H9 (cell line): ENCODE measurements around the gene SOX1. TPM values are rescaled to one million over a fixed set of nuclear protein-coding genes. Genes with fewer than 3 reads are reported as not detected.

ENCODE experiments used
- DNase-seq: peaks from one replicate; pipeline ENCODE4 v3.0.0-alpha.2; 2017
- H2AFZ ChIP-seq: one replicate; pipeline ENCODE4 v1.6.1; 2013; ENCODE audit warnings: mild to moderate bottlenecking, low read length, control low read depth, moderate library complexity
- H2AK5ac ChIP-seq: 2 replicates; pipeline ENCODE4 v1.6.1; 2013; ENCODE audit warnings: low read length, control low read depth, mixed read lengths; ENCODE audit not compliant: insufficient read length
- H2BK120ac ChIP-seq: one replicate; pipeline ENCODE4 v1.6.1; 2013; ENCODE audit warnings: low read depth, mild to moderate bottlenecking, low read length, control low read depth, inconsistent platforms; ENCODE audit not compliant: poor library complexity, severe bottlenecking
- H2BK12ac ChIP-seq: 2 replicates; pipeline ENCODE4 v1.6.1; 2013; ENCODE audit warnings: low read length, control low read depth, mixed read lengths, low read depth; ENCODE audit not compliant: insufficient read length
- H2BK15ac ChIP-seq: 2 replicates; pipeline ENCODE4 v1.6.1; 2013; ENCODE audit warnings: low read depth, low read length, control low read depth
- H2BK20ac ChIP-seq: one replicate; pipeline ENCODE4 v1.6.1; 2013; ENCODE audit warnings: low read depth, mild to moderate bottlenecking, low read length, control low read depth, inconsistent platforms; ENCODE audit not compliant: poor library complexity, severe bottlenecking
- H2BK5ac ChIP-seq: 2 replicates; pipeline ENCODE4 v1.6.1; 2013; ENCODE audit warnings: low read length, control low read depth, mixed read lengths; ENCODE audit not compliant: insufficient read length
- H3K14ac ChIP-seq: 2 replicates; pipeline ENCODE4 v1.6.1; 2013; ENCODE audit warnings: low read length, control low read depth; ENCODE audit not compliant: insufficient read depth
- H3K18ac ChIP-seq: 2 replicates; pipeline ENCODE4 v1.6.1; 2013; ENCODE audit warnings: low read depth, mild to moderate bottlenecking, mixed read lengths, low read length, control low read depth; ENCODE audit not compliant: insufficient read length
- H3K23ac ChIP-seq: 2 replicates; pipeline ENCODE4 v1.6.1; 2013; ENCODE audit warnings: low read length, control low read depth, mixed read lengths, low read depth; ENCODE audit not compliant: insufficient read length
- H3K23me2 ChIP-seq: 2 replicates; pipeline ENCODE4 v1.6.1; 2013; ENCODE audit warnings: low read depth, mild to moderate bottlenecking, mixed read lengths, low read length, control low read depth; ENCODE audit not compliant: insufficient read length, poor library complexity, severe bottlenecking
- H3K27ac ChIP-seq: 2 replicates; pipeline ENCODE4 v1.5.1; 2013; ENCODE audit warnings: low read length, control low read depth, mixed read lengths, low read depth; ENCODE audit not compliant: insufficient read length
- H3K27me3 ChIP-seq: 2 replicates; pipeline ENCODE4 v1.6.1; 2013; ENCODE audit warnings: low read length, control low read depth, inconsistent platforms; ENCODE audit not compliant: insufficient read depth
- H3K4ac ChIP-seq: 2 replicates; pipeline ENCODE4 v1.6.1; 2013; ENCODE audit warnings: low read depth, mild to moderate bottlenecking, control low read depth, inconsistent platforms, low read length, moderate library complexity
- H3K4me1 ChIP-seq: 2 replicates; pipeline ENCODE4 v1.6.1; 2013; ENCODE audit warnings: low read length, control low read depth, inconsistent platforms; ENCODE audit not compliant: insufficient read depth
- H3K4me2 ChIP-seq: 2 replicates; pipeline ENCODE4 v1.6.1; 2013; ENCODE audit warnings: low read length, control low read depth, mixed read lengths; ENCODE audit not compliant: insufficient read length, insufficient read depth
- H3K56ac ChIP-seq: 2 replicates; pipeline ENCODE4 v1.6.1; 2013; ENCODE audit warnings: low read depth, mild to moderate bottlenecking, mixed read lengths, low read length, control low read depth; ENCODE audit not compliant: insufficient read length
- H3K79me1 ChIP-seq: 2 replicates; pipeline ENCODE4 v1.6.1; 2013; ENCODE audit warnings: low read depth, mild to moderate bottlenecking, moderate library complexity, low read length, control low read depth, inconsistent platforms; ENCODE audit not compliant: insufficient read depth, poor library complexity, severe bottlenecking
- H3K79me2 ChIP-seq: 2 replicates; pipeline ENCODE4 v1.6.1; 2013; ENCODE audit warnings: low read length, control low read depth, inconsistent platforms; ENCODE audit not compliant: insufficient read depth
- H3K9ac ChIP-seq: 2 replicates; pipeline ENCODE4 v1.6.1; 2013; ENCODE audit warnings: low read length, control low read depth, mixed read lengths; ENCODE audit not compliant: insufficient read length; ENCODE audit errors: extremely low read depth
- H3K9me3 ChIP-seq: one replicate; pipeline ENCODE4 v1.6.1; 2013; ENCODE audit warnings: low read depth, low read length, inconsistent platforms; ENCODE audit not compliant: control insufficient read depth
- H3T11ph ChIP-seq: one replicate; pipeline ENCODE4 v1.6.1; 2013; ENCODE audit warnings: mild to moderate bottlenecking, low read length, control low read depth, inconsistent platforms
- H4K20me1 ChIP-seq: one replicate; pipeline ENCODE4 v1.6.1; 2013; ENCODE audit not compliant: control insufficient read depth, insufficient read length, insufficient read depth
- H4K5ac ChIP-seq: 2 replicates; pipeline ENCODE4 v1.6.1; 2013; ENCODE audit warnings: low read depth, mild to moderate bottlenecking, mixed read lengths, low read length, control low read depth; ENCODE audit not compliant: insufficient read length
- H4K8ac ChIP-seq: replicated peaks from 2 replicates; pipeline ENCODE4 v1.6.1; 2013; ENCODE audit warnings: low read length, control low read depth, mixed read lengths, low read depth; ENCODE audit not compliant: insufficient read length
- H4K91ac ChIP-seq: 2 replicates; pipeline ENCODE4 v1.6.1; 2013; ENCODE audit warnings: low read depth, mild to moderate bottlenecking, moderate library complexity, mixed read lengths, low read length, control low read depth; ENCODE audit not compliant: insufficient read length
- H3K27ac Mint-ChIP-seq, 3 experiments: 2 replicates in 2 of 3; 3 replicates in 1 of 3; pipeline ENCODE4 v1.8.0; 2020 to 2021; ENCODE audit warnings: mixed read lengths in 3 of 3, mild to moderate bottlenecking in 1 of 3, moderate library complexity in 1 of 3
- H3K27me3 Mint-ChIP-seq: 2 replicates; pipeline ENCODE4 v1.8.0; 2021; ENCODE audit warnings: low read depth, mild to moderate bottlenecking, moderate library complexity, mixed read lengths
- H3K36me3 Mint-ChIP-seq, 3 experiments: 2 replicates in 2 of 3; 3 replicates in 1 of 3; pipeline ENCODE4 v1.8.0; 2020 to 2021; ENCODE audit warnings: low read depth in 3 of 3, mixed read lengths in 3 of 3; ENCODE audit not compliant: insufficient read depth in 1 of 3
- H3K4me1 Mint-ChIP-seq, 2 experiments: 2 replicates each; pipeline ENCODE4 v1.8.0; 2020; ENCODE audit warnings: mixed read lengths in 2 of 2
- H3K4me3 Mint-ChIP-seq, 2 experiments: 2 replicates in 1 of 2; 3 replicates in 1 of 2; pipeline ENCODE4 v1.8.0; 2020 to 2021; ENCODE audit warnings: mild to moderate bottlenecking in 2 of 2, mixed read lengths in 2 of 2, moderate library complexity in 1 of 2
- H3K9me3 Mint-ChIP-seq, 2 experiments: 2 replicates in 1 of 2; 3 replicates in 1 of 2; pipeline ENCODE4 v1.8.0; 2020; ENCODE audit warnings: mild to moderate bottlenecking in 2 of 2, mixed read lengths in 2 of 2, moderate library complexity in 1 of 2
- WGBS: extraction: QIAGEN DNeasy Blood & Tissue Kit; methylation state at CpG from one replicate; pipeline ENCODE4 v1.1.7; 2013; ENCODE audit warnings: missing lambda C conversion rate, low lambda C conversion rate, mixed read lengths; ENCODE audit not compliant: insufficient read length; ENCODE audit errors: extremely low coverage; 5-methylcytosine and 5-hydroxymethylcytosine counted together
- total RNA-seq: library from RNA; stranded (reverse); gene quantifications from 2 replicates; pipeline ENCODE4 v1.2.1, GENCODE V29; 2021
- TF ChIP-seq, protein P1 (sequence below): fragments of 200-600 bp; sonication (generic); conservative IDR thresholded peaks from 3 replicates; pipeline ENCODE4 v1.8.0; 2021; ENCODE audit warnings: antibody characterized with exemption, mild to moderate bottlenecking

SOX1 gene
- total RNA-seq, 1 experiment from 2014 or later = 0.17 TPM

DNA sequence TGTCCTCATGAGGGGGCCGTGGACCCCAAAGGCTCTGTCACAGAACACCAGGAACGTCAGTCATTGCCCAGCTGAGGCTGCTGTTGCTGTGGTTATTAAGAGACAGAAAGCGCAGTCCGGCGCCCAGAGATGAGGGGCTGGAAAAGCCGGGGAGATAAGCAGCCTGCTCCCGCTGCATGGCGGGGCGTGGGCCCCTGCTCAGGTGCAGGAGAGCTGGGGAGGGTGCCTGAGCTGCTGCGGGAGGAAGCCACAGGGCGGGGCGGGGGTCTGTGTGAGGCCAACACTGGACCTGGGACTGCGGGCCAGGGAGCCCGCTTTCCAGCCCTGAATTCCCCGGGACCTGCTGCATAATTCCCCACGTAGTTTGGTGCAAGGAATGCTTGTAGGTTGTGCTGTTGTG is 11.3 kb downstream of the SOX1 start:
- no peaks in the 10 kb centered on the region for H3K9me3 ChIP-seq
- no peak overlapping the region for H3K18ac ChIP-seq
- peak overlapping the region; percentile 3 for H4K8ac ChIP-seq
- no peaks in the 10 kb centered on the region for H3K79me2 ChIP-seq
- H3K27me3 ChIP-seq = peaks cover 34% of the 10 kb centered on the region
- Mint-ChIP-seq H3K4me1 (peaks cover 25 to 29% of the 10 kb centered on the region in 2 experiments), H3K36me3 (no peaks in the 10 kb centered on the region), H3K9me3 (peaks cover 0 to 3% of the 10 kb centered on the region in 2 experiments; a peak in 3 of 5 replicates), H3K27ac (no peak overlapping the region), H3K27me3 (peaks cover 67% of the 10 kb centered on the region), H3K4me3 (no peak overlapping the region)
- no peak overlapping the region for H2BK12ac ChIP-seq
- TF ChIP-seq, protein P1, sequence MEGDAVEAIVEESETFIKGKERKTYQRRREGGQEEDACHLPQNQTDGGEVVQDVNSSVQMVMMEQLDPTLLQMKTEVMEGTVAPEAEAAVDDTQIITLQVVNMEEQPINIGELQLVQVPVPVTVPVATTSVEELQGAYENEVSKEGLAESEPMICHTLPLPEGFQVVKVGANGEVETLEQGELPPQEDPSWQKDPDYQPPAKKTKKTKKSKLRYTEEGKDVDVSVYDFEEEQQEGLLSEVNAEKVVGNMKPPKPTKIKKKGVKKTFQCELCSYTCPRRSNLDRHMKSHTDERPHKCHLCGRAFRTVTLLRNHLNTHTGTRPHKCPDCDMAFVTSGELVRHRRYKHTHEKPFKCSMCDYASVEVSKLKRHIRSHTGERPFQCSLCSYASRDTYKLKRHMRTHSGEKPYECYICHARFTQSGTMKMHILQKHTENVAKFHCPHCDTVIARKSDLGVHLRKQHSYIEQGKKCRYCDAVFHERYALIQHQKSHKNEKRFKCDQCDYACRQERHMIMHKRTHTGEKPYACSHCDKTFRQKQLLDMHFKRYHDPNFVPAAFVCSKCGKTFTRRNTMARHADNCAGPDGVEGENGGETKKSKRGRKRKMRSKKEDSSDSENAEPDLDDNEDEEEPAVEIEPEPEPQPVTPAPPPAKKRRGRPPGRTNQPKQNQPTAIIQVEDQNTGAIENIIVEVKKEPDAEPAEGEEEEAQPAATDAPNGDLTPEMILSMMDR = no peak
- no peak overlapping the region for H2BK5ac ChIP-seq
- no peak overlapping the region for H2BK120ac ChIP-seq
- H4K91ac ChIP-seq = no peak overlapping the region
- no peak overlapping the region for H3K56ac ChIP-seq
- H3K27ac ChIP-seq = no peak overlapping the region
- no peak overlapping the region for H3K14ac ChIP-seq
- H3K23me2 ChIP-seq = no peaks in the 10 kb centered on the region
- peaks cover 6% of the 10 kb centered on the region; the same call in 1 of the 2 replicates for H3K4me1 ChIP-seq
- H3K4me2 ChIP-seq = no peak overlapping the region
- no CpG with 5 or more reads among the region's 16 CpGs for WGBS
- no peak overlapping the region for H3T11ph ChIP-seq
- H2AFZ ChIP-seq = no peak overlapping the region
- H3K9ac ChIP-seq = no peak overlapping the region
- H3K23ac ChIP-seq = no peak overlapping the region
- H4K5ac ChIP-seq = no peak overlapping the region
- H3K4ac ChIP-seq = no peak overlapping the region
- no peaks in the 10 kb centered on the region for H4K20me1 ChIP-seq
- DNase-seq = no peak
- no peak overlapping the region for H2AK5ac ChIP-seq
- H2BK20ac ChIP-seq = no peak overlapping the region
- no peaks in the 10 kb centered on the region for H3K79me1 ChIP-seq
- no peak overlapping the region for H2BK15ac ChIP-seq
